ENCODE results near the gene SERPINE2. TPM values are rescaled to one million over a fixed set of nuclear protein-coding genes. Genes with fewer than 3 reads are reported as not detected.

Gene SERPINE2
- total RNA-seq, 6 experiments from 2014 or later: 1.2 to 5.1 (median 2.1) TPM

DNA sequence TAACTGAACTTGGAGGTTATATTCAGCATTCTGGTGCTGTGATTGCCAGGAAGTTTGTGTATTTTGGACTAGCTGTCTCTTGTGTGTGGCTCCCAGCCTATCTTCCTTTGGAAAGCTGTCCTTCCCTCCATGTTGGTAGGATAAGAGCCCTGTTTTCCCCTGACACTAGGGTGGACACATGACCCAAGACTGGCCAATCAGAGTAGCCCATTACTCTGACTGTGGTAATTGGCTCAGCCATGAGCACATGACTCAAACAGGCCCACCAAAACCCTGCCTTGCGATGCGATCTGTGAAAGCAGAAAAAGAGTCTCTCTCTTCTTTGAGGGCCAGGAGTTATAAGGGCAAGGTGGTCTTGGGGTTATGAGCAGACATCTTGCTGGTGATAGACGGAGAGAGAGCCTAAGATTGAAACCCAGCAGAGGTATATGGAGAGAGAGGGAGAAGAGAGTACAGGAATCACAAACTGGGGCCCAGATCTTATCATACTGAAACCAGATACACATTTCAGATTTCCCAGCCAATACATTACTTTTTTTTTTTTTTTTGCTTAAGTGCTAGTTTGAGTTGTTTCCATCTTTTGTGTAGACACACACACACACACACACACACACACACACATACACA is 45.3 kb upstream of the SERPINE2 start:
- WGBS (ENCODE audit: insufficient coverage, low coverage, low lambda C conversion rate, missing lambda C conversion rate): 86% methylated on average over 2 of the region's 3 CpGs
- no peaks in the 10 kb centered on the region for H3K4me1 ChIP-seq
- TF ChIP-seq CTCF (IDR thresholded peaks at IDR 0.05) (no peak), POLR2A (IDR thresholded peaks at IDR 0.05) (no peak)
- no peaks in the 10 kb centered on the region for H3K27me3 ChIP-seq
- DNase-seq: no peak
- no peak for ATAC-seq
- H3K9me3 ChIP-seq: no peaks in the 10 kb centered on the region
- intact Hi-C loops (cut with DNase I): no loop called here
- no peak overlapping the region for H3K27ac ChIP-seq
- no peak overlapping the region for H3K4me3 ChIP-seq
- H3K36me3 ChIP-seq: no peaks in the 10 kb centered on the region

DNA sequence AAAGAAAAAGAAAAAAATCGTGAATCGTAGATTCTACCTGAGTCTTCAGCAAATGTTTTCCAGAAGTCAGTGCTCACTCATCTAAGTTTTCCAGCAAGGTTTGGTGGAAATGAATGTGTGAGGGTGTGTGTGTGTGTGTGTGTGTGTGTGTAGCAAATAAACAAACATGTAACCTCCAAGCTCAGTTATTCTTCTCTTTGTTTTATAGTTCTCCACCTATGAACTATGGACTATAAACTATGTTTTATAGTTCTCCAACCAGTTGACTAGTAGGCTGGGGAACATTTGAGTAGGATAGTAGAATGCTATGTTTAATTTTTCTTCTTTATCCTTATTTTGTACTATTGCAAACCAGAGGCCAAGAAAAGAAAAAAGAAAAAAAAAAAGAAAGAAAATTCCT is 44.6 kb upstream of the SERPINE2 start:
- H3K4me3 ChIP-seq: no peak overlapping the region
- DNase-seq: no peak
- intact Hi-C loops (cut with DNase I): no loop called here
- 80% methylated on average over 2 of the region's 2 CpGs for WGBS (ENCODE audit: insufficient coverage, low coverage, low lambda C conversion rate, missing lambda C conversion rate)
- TF ChIP-seq POLR2A (IDR thresholded peaks at IDR 0.05): no peak
- no peak for TF ChIP-seq CTCF (IDR thresholded peaks at IDR 0.05)
- H3K27me3 ChIP-seq: no peaks in the 10 kb centered on the region
- no peaks in the 10 kb centered on the region for H3K4me1 ChIP-seq
- H3K9me3 ChIP-seq: no peaks in the 10 kb centered on the region
- ATAC-seq: no peak
- no peaks in the 10 kb centered on the region for H3K36me3 ChIP-seq
- no peak overlapping the region for H3K27ac ChIP-seq

DNA sequence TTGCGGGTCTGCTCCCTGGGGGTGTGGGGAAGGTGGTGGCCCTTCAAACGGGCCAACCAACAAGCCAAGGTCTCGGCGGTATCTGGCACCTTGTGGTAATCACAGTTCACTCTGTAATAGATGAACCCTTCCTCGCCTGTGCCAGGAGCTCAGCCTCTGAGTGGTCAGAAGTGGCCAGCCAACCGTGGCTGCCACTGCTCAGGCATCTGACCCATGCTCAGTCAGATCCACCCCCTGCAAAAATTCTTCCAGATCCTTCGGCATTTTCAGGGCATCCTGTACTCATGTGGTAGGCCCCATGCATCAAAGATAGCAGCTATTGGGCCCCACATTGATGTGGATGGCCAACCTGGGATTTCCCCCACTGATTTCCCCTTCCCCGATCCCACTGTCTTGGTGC is 39.6 kb upstream of the SERPINE2 start:
- no peaks in the 10 kb centered on the region for H3K27me3 ChIP-seq
- DNase-seq (no peak), ATAC-seq (no peak)
- no peak overlapping the region for H3K4me3 ChIP-seq
- H3K9me3 ChIP-seq: no peaks in the 10 kb centered on the region
- TF ChIP-seq CTCF (IDR thresholded peaks at IDR 0.05) (no peak), POLR2A (IDR thresholded peaks at IDR 0.05) (no peak)
- intact Hi-C loops (cut with DNase I): no loop called here
- H3K4me1 ChIP-seq: no peaks in the 10 kb centered on the region
- H3K27ac ChIP-seq: no peak overlapping the region
- no peaks in the 10 kb centered on the region for H3K36me3 ChIP-seq
- 70% methylated on average over 2 of the region's 8 CpGs for WGBS (ENCODE audit: insufficient coverage, low coverage, low lambda C conversion rate, missing lambda C conversion rate)

- H3K4me3 ChIP-seq: no peak overlapping the region
- H3K36me3 ChIP-seq: no peaks in the 10 kb centered on the region
- no peaks in the 10 kb centered on the region for H3K4me1 ChIP-seq
- no peak for ATAC-seq
- TF ChIP-seq POLR2A (IDR thresholded peaks at IDR 0.05) (no peak), CTCF (IDR thresholded peaks at IDR 0.05) (no peak)
- H3K9me3 ChIP-seq: no peaks in the 10 kb centered on the region
- DNase-seq: no peak
- intact Hi-C loops (cut with DNase I): no loop called here
- no peaks in the 10 kb centered on the region for H3K27me3 ChIP-seq
- no peak overlapping the region for H3K27ac ChIP-seq
- 76% methylated on average over 5 of the region's 5 CpGs for WGBS (ENCODE audit: insufficient coverage, low coverage, low lambda C conversion rate, missing lambda C conversion rate)
Measured at GRCh38 chr2:224077773-224078507, 38.9 kb upstream of the SERPINE2 start.
